GM21528 (cell line): Measurements from ENCODE around the gene CTF1.
A peak's percentile ranks its signal among the peaks of the same experiment; 100 is the strongest.
"Not testable (repeated sequence)": the region's sequence is repeated elsewhere in the genome, so short reads cannot be mapped to it uniquely, and the experiment has no call there.

Experiments
- ATAC-seq: cut with Tn5 transposase; IDR thresholded peaks from one replicate; pipeline ENCODE4 v1.9.1; 2021; ENCODE audit warnings: mild to moderate bottlenecking, moderate library complexity; ENCODE audit not compliant: unreplicated experiment, low FRiP score

Gene CTF1

GRCh38 chr16:30896261-30896888 lies at the start of gene CTF1:
TSS of gene CTF1 (plus strand) at chr16:30896614. CDS start at chr16:30896644, 30 bp downstream.
- ATAC-seq, result no peak

- ATAC-seq, result no peak
These were observed 49.6 kb upstream of the CTF1 start for GRCh38 chr16:30846649-30847402.

GRCh38 chr16:30850246-30850645 lies 46.2 kb upstream of the CTF1 start:
- no peak for ATAC-seq

- ATAC-seq, result no peak
These were observed 42.7 kb upstream of the CTF1 start for GRCh38 chr16:30853758-30854157.

GRCh38 chr16:30858111-30858495 lies 38.3 kb upstream of the CTF1 start:
- no peak for ATAC-seq

GRCh38 chr16:30858829-30859423 lies 37.5 kb upstream of the CTF1 start:
- no peak for ATAC-seq

GRCh38 chr16:30860729-30861128 lies 35.7 kb upstream of the CTF1 start:
- not testable (repeated sequence) for ATAC-seq

GRCh38 chr16:30863178-30863577 lies 33.2 kb upstream of the CTF1 start:
- ATAC-seq, result not testable (repeated sequence)

GRCh38 chr16:30866031-30866430 lies 30.4 kb upstream of the CTF1 start:
- no peak for ATAC-seq

- ATAC-seq, result no peak
These were observed 28.7 kb upstream of the CTF1 start for GRCh38 chr16:30867747-30868146.

GRCh38 chr16:30870904-30871303 lies 25.5 kb upstream of the CTF1 start:
- no peak for ATAC-seq

GRCh38 chr16:30874244-30874820 lies 22.1 kb upstream of the CTF1 start:
- no peak for ATAC-seq

- ATAC-seq, result peak; percentile 81
These were observed 21.3 kb upstream of the CTF1 start for GRCh38 chr16:30874821-30875717.

GRCh38 chr16:30875871-30876801 lies 20.3 kb upstream of the CTF1 start:
- no peak for ATAC-seq

- no peak for ATAC-seq
These were observed 19.5 kb upstream of the CTF1 start for GRCh38 chr16:30876867-30877266.

- ATAC-seq, result no peak
These were observed 13.7 kb upstream of the CTF1 start for GRCh38 chr16:30882429-30883310.

GRCh38 chr16:30884760-30885159 lies 11.7 kb upstream of the CTF1 start:
- no peak for ATAC-seq

- no peak for ATAC-seq
These were observed 11.2 kb upstream of the CTF1 start for GRCh38 chr16:30885196-30885595.
